ENCODE data around the gene JSRP1. TPM values are rescaled to one million over a fixed set of nuclear protein-coding genes. Genes with fewer than 3 reads are reported as not detected.
A peak's percentile ranks its signal among the peaks of the same experiment; 100 is the strongest.

JSRP1 gene
- polyA plus RNA-seq, 1 of the 3 experiments (the other 2 are of a cell fraction), result 0.76 TPM

DNA sequence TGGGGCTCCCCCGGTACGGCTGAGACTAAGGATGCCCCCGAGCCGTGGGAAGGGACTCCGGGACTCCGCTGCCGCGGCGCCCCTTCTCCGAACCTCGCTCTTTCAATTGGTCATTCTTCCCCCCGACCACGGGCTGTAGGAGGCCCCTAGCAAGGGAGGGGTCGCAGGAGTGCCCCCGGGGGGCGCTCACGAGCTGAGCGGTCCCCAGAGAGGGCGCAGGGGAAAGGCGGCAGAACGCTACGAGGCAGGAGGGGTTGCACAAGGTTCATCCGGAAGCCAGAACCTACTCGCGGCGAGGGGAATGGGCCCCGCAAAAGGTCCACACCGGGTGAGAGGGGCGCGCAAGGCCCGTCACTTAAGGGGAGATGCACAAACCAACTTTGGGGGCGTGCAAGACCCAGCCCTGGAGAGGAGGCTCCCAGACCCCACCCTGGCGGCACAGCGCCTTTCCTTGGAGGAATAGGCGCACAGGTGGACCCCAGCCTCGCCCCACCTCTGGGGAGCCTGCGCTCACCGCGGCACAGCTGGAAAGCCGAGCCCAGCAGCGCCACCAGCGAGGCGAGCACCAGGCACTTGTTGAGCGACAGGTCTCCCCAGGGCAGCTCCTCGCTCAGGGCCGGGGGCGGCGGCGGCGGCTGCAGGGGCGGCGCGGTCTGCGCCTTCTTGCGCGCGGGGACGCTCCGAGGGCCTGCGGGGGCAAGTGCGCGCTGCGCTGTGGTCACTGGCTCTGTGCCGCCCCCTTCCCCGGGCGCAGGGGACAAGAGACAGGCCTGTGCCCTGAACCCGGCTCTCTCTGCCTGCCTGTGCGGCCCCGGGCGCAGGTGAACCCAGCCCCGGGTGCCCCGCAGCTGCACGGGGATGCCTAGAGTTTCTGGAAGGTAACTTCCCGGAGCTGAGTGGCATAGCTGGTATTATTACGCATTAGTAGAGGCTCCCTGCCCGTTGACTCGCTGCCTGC, 2.8 kb downstream of the JSRP1 start:
- 89% methylated on average over 31 of the region's 77 CpGs for WGBS (ENCODE audit: low lambda C conversion rate)
- H3K9ac ChIP-seq, result no peak overlapping the region
- H3K27me3 ChIP-seq (ENCODE audit: insufficient read depth), result no peaks in the 10 kb centered on the region
- peaks cover 0 to 25% of the 10 kb centered on the region in 2 experiments for H3K36me3 ChIP-seq (replicated peaks in 1 of 2; ENCODE audit: control insufficient read depth in 1 of 2, insufficient read depth in 2 of 2, low read length in 1 of 2)
- POLR2A ChIA-PET, result interaction anchor here (2.7 to 4.2 kb wide), 2 partner anchors 9 to 16 kb away, joined by 13 to 33 read pairs; no protein-coding TSS in a partner anchor
- peak; percentile 58 for DNase-seq
- H3K4me1 ChIP-seq (ENCODE audit: control insufficient read depth in 1 of 2, insufficient read depth in 2 of 2, low read depth in 1 of 2, low read length in 1 of 2), result peaks cover 0 to 17% of the 10 kb centered on the region in 2 experiments; a peak in 1 of 4 replicates
- peaks cover 12% of the 10 kb centered on the region for H3F3A ChIP-seq (replicated peaks; ENCODE audit: insufficient read depth)
- no peaks in the 10 kb centered on the region for H3K79me2 ChIP-seq (ENCODE audit: insufficient read depth)
- no peaks in the 10 kb centered on the region for H3K9me2 ChIP-seq
- no peak overlapping the region for H3K4me3 ChIP-seq (ENCODE audit: low read depth in 2 of 2, low read length in 1 of 2)
- H3K9me3 ChIP-seq, result no peaks in the 10 kb centered on the region
- no peak overlapping the region for H3K4me2 ChIP-seq
- TF ChIP-seq CTCF (IDR thresholded peaks at IDR 0.05) (peak; percentile 39), EP300 (IDR thresholded peaks at IDR 0.05; ENCODE audit: borderline replicate concordance in 1 of 2, low read depth in 1 of 2, low read length in 1 of 2) (no peak)
- TF ChIP-seq, protein P1, sequence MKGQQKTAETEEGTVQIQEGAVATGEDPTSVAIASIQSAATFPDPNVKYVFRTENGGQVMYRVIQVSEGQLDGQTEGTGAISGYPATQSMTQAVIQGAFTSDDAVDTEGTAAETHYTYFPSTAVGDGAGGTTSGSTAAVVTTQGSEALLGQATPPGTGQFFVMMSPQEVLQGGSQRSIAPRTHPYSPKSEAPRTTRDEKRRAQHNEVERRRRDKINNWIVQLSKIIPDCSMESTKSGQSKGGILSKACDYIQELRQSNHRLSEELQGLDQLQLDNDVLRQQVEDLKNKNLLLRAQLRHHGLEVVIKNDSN (IDR thresholded peaks at IDR 0.05; ENCODE audit: borderline replicate concordance, low read depth), result no peak
- H2AFZ ChIP-seq (ENCODE audit: low read depth), result no peak overlapping the region
- H3K27ac ChIP-seq (ENCODE audit: low read depth in 2 of 2, low read length in 1 of 2), result no peak overlapping the region; a peak in 1 of 4 replicates
- H4K20me1 ChIP-seq (ENCODE audit: insufficient read depth), result no peaks in the 10 kb centered on the region
- CTCF ChIA-PET, result interaction anchor here (1.4 to 4.0 kb wide), 3 partner anchors 10 to 18 kb away, joined by 4 to 16 read pairs (median 9); partner anchors contain the start of gene PLEKHJ1

DNA sequence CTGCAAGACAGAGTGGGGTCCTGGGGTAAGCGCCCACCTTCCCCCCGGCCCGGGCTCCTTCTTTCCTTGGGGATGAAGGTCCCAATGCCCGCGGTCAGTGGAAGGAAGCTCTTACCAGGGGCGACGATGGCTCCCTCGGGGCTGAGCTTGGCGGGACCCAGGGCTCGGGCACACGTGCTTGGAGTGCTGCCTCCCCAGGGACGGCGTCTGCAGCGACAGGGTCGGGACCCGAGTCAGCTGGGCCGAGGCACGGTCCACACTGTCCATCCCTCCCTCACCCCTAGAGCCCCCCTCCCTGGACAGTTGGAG, 3.5 kb downstream of the JSRP1 start:
- H3K4me1 ChIP-seq (ENCODE audit: control insufficient read depth in 1 of 2, insufficient read depth in 2 of 2, low read depth in 1 of 2, low read length in 1 of 2), result peaks cover 0 to 17% of the 10 kb centered on the region in 2 experiments; a peak in 1 of 4 replicates
- H3K9me3 ChIP-seq, result no peaks in the 10 kb centered on the region
- CTCF ChIA-PET, result interaction anchor here (1.4 to 4.0 kb wide), 2 partner anchors 12 to 14 kb away, joined by 4 to 16 read pairs; no protein-coding TSS in a partner anchor
- H3K27me3 ChIP-seq (ENCODE audit: insufficient read depth), result no peaks in the 10 kb centered on the region
- no CpG with 5 or more reads among the region's 18 CpGs for WGBS (ENCODE audit: low lambda C conversion rate)
- H2AFZ ChIP-seq (ENCODE audit: low read depth), result no peak overlapping the region
- H3K9me2 ChIP-seq, result no peaks in the 10 kb centered on the region
- POLR2A ChIA-PET, result interaction anchor here (4.2 kb wide), 1 partner anchor 9 kb away, joined by 33 read pairs; no protein-coding TSS in a partner anchor
- no peak overlapping the region for H3K9ac ChIP-seq
- no peak for DNase-seq
- no peaks in the 10 kb centered on the region for H3K79me2 ChIP-seq (ENCODE audit: insufficient read depth)
- no peak overlapping the region; a peak in 1 of 4 replicates for H3K27ac ChIP-seq (ENCODE audit: low read depth in 2 of 2, low read length in 1 of 2)
- peaks cover 0 to 26% of the 10 kb centered on the region in 2 experiments for H3K36me3 ChIP-seq (replicated peaks in 1 of 2; ENCODE audit: control insufficient read depth in 1 of 2, insufficient read depth in 2 of 2, low read length in 1 of 2)
- H3F3A ChIP-seq (replicated peaks; ENCODE audit: insufficient read depth), result peaks cover 12% of the 10 kb centered on the region
- no peaks in the 10 kb centered on the region for H4K20me1 ChIP-seq (ENCODE audit: insufficient read depth)
- no peak overlapping the region for H3K4me3 ChIP-seq (ENCODE audit: low read depth in 2 of 2, low read length in 1 of 2)
- H3K4me2 ChIP-seq, result no peak overlapping the region
- TF ChIP-seq RFX5 (IDR thresholded peaks at IDR 0.05; ENCODE audit: low read length), result no peak
- TF ChIP-seq NFIC (IDR thresholded peaks at IDR 0.05; ENCODE audit: borderline replicate concordance), result no peak
- no peak for TF ChIP-seq SIN3A (IDR thresholded peaks at IDR 0.05; ENCODE audit: borderline replicate concordance, low read depth, low read length)
- TF ChIP-seq, protein P1 (IDR thresholded peaks at IDR 0.05; ENCODE audit: borderline replicate concordance, low read depth), result no peak
- TF ChIP-seq MXI1 (IDR thresholded peaks at IDR 0.05; ENCODE audit: low read depth, low read length), result no peak
- no peak for TF ChIP-seq USF2 (IDR thresholded peaks at IDR 0.05; ENCODE audit: borderline replicate concordance, low read depth, low read length)
- TF ChIP-seq, protein P2, sequence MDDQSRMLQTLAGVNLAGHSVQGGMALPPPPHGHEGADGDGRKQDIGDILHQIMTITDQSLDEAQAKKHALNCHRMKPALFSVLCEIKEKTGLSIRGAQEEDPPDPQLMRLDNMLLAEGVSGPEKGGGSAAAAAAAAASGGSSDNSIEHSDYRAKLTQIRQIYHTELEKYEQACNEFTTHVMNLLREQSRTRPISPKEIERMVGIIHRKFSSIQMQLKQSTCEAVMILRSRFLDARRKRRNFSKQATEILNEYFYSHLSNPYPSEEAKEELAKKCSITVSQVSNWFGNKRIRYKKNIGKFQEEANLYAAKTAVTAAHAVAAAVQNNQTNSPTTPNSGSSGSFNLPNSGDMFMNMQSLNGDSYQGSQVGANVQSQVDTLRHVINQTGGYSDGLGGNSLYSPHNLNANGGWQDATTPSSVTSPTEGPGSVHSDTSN (IDR thresholded peaks at IDR 0.05), result no peak
- no peak for TF ChIP-seq NRF1 (IDR thresholded peaks at IDR 0.05; ENCODE audit: low read depth, low read length)
- TF ChIP-seq SMC3 (IDR thresholded peaks at IDR 0.05; ENCODE audit: low read depth, low read length), result no peak
- TF ChIP-seq, protein P3, sequence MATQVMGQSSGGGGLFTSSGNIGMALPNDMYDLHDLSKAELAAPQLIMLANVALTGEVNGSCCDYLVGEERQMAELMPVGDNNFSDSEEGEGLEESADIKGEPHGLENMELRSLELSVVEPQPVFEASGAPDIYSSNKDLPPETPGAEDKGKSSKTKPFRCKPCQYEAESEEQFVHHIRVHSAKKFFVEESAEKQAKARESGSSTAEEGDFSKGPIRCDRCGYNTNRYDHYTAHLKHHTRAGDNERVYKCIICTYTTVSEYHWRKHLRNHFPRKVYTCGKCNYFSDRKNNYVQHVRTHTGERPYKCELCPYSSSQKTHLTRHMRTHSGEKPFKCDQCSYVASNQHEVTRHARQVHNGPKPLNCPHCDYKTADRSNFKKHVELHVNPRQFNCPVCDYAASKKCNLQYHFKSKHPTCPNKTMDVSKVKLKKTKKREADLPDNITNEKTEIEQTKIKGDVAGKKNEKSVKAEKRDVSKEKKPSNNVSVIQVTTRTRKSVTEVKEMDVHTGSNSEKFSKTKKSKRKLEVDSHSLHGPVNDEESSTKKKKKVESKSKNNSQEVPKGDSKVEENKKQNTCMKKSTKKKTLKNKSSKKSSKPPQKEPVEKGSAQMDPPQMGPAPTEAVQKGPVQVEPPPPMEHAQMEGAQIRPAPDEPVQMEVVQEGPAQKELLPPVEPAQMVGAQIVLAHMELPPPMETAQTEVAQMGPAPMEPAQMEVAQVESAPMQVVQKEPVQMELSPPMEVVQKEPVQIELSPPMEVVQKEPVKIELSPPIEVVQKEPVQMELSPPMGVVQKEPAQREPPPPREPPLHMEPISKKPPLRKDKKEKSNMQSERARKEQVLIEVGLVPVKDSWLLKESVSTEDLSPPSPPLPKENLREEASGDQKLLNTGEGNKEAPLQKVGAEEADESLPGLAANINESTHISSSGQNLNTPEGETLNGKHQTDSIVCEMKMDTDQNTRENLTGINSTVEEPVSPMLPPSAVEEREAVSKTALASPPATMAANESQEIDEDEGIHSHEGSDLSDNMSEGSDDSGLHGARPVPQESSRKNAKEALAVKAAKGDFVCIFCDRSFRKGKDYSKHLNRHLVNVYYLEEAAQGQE (IDR thresholded peaks at IDR 0.05; ENCODE audit: low read depth, low read length), result no peak
